Endothelial cell of hepatic sinusoid (primary cell): ENCODE results near the gene SYT7.

Experiments used
- in situ Hi-C: cut with HindIII; loops from 2 replicates; pipeline ENCODE4 v1.10.0; 2017; ENCODE audit warnings: low sequenced_read_pairs

The SYT7 gene

GRCh38 chr11:61505106-61505505, 75.8 kb downstream of the SYT7 start:
- in situ Hi-C loops = no loop called here

GRCh38 chr11:61503135-61503770, 77.6 kb downstream of the SYT7 start:
- in situ Hi-C loops = no loop called here

GRCh38 chr11:61502522-61502921, 78.4 kb downstream of the SYT7 start:
- in situ Hi-C loops = no loop called here

GRCh38 chr11:61499816-61500491, 80.9 kb downstream of the SYT7 start:
- in situ Hi-C loops = no loop called here

GRCh38 chr11:61498767-61499341, 82.0 kb downstream of the SYT7 start:
- in situ Hi-C loops = no loop called here

GRCh38 chr11:61497876-61498275, 83.0 kb downstream of the SYT7 start:
- in situ Hi-C loops = no loop called here

GRCh38 chr11:61497473-61497872, 83.4 kb downstream of the SYT7 start:
- in situ Hi-C loops = no loop called here

GRCh38 chr11:61496602-61497400, 84.1 kb downstream of the SYT7 start:
- in situ Hi-C loops = no loop called here

GRCh38 chr11:61495801-61496601, 84.9 kb downstream of the SYT7 start:
- in situ Hi-C loops = no loop called here

- in situ Hi-C loops = no loop called here
Observed at GRCh38 chr11:61494381-61494961, 86.4 kb downstream of the SYT7 start.

GRCh38 chr11:61491736-61492395, 89.0 kb downstream of the SYT7 start:
- in situ Hi-C loops = no loop called here

- in situ Hi-C loops = no loop called here
Observed at GRCh38 chr11:61489833-61490721, 90.8 kb downstream of the SYT7 start.

GRCh38 chr11:61488651-61489291, 92.1 kb downstream of the SYT7 start:
- in situ Hi-C loops = no loop called here

GRCh38 chr11:61487342-61488025, 93.4 kb downstream of the SYT7 start:
- in situ Hi-C loops = no loop called here

- in situ Hi-C loops = no loop called here
Observed at GRCh38 chr11:61486779-61487178, 94.1 kb downstream of the SYT7 start.

- in situ Hi-C loops = no loop called here
Observed at GRCh38 chr11:61486011-61486620, 94.8 kb downstream of the SYT7 start.

- in situ Hi-C loops = no loop called here
Observed at GRCh38 chr11:61485080-61485479, 95.8 kb downstream of the SYT7 start.
